Stomach smooth muscle (tissue), 2 donors: ENCODE measurements around the gene DOCK3.
"Not testable (repeated sequence)": the region's sequence is repeated elsewhere in the genome, so short reads cannot be mapped to it uniquely, and the experiment has no call there.

ENCODE experiments used
- H3K27ac ChIP-seq: one replicate; pipeline ENCODE4 v1.7.0; 2013; ENCODE audit warnings: mild to moderate bottlenecking, low read length, inconsistent platforms
- H3K27me3 ChIP-seq, 2 donors: one replicate each; pipeline ENCODE4 v1.7.0; 2013; ENCODE audit warnings: low read length in 2 of 2; ENCODE audit not compliant: insufficient read depth in 2 of 2, control insufficient read depth in 1 of 2
- H3K36me3 ChIP-seq, 2 donors: one replicate each; pipeline ENCODE4 v1.7.0; 2013; ENCODE audit warnings: low read length in 2 of 2; ENCODE audit not compliant: control insufficient read depth in 2 of 2, insufficient read depth in 2 of 2
- H3K4me1 ChIP-seq: one replicate; pipeline ENCODE4 v1.7.0; 2013; ENCODE audit warnings: low read length; ENCODE audit not compliant: control insufficient read depth, insufficient read depth
- H3K4me3 ChIP-seq, 2 donors: one replicate each; pipeline ENCODE4 v1.7.0; 2013; ENCODE audit warnings: low read length in 2 of 2
- H3K9ac ChIP-seq, 2 donors: one replicate each; pipeline ENCODE4 v1.7.0; 2013; ENCODE audit warnings: low read length in 2 of 2, mild to moderate bottlenecking in 1 of 2
- H3K9me3 ChIP-seq, 2 donors: one replicate each; pipeline ENCODE4 v1.7.0; 2013; ENCODE audit warnings: low read length in 2 of 2; ENCODE audit not compliant: control insufficient read depth in 2 of 2
- donor health status: healthy.
- donor health status: Pancreatic carcinoma.

Gene DOCK3

DNA sequence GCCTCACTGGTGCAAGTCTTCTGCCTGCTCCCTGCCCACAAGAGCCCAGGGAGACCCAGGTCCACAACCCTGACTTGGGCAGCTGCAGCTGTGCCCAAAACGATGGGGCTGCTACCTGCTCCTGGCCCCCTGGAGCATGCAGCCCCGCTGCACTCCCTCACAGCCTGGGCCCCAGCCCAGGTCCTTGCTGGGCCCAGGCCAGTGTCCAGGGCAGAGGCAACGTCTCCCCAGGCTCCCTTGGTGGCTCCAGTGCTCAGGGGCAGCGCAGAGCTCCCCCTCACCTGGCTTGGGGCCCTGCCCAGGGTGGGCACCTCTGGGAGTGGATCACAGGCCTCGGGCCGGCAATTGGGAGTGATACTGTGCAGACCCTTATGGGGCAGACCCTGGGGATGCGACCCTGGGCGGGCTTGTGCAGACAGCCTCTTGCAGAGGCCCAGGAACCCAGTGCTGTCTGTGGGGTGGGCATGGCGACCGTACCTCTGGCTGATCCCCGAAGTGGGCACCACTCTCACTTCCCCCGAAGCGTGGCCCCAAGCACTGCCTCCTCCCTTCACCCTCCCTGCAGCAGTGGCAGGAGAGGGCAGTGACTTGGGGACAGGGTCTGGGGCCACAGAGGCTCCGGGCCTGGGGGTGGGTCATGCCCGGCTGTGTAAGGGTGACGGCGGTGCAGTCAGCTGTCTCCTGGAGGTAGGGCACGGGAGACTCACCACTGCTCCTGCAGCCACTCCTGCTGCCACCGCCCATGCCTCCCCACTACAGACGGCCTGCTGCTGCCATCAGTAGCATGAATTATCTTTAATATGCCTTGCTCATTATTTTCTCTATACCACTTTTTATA is 255.9 kb downstream of the DOCK3 start:
- no peaks in the 10 kb centered on the region for H3K27me3 ChIP-seq
- no peak overlapping the region for H3K4me3 ChIP-seq
- H3K36me3 ChIP-seq, result no peaks in the 10 kb centered on the region
- no peaks in the 10 kb centered on the region for H3K9me3 ChIP-seq
- no peak overlapping the region for H3K9ac ChIP-seq
- no peak overlapping the region for H3K27ac ChIP-seq
- H3K4me1 ChIP-seq, result no peaks in the 10 kb centered on the region

DNA sequence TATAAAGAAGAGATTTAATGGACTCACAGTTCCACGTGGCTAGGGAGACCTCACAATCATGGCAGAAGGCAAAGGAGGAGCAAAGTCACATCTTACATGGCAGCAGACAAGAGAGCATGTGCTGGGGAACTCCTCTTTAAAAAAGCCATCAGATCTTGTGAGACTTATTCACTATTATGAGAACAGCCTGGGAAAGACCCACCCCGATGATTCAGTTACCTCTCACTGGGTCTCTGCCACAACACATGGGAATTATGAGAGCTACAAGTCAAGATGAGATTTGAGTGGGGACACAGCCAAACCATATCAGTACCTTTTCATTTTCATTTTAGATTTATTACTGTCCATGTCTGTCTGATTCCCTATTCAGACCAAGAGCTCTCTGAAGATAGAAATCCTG is 258.2 kb downstream of the DOCK3 start:
- H3K36me3 ChIP-seq, H3K4me3 ChIP-seq, H3K27me3 ChIP-seq, H3K9ac ChIP-seq, H3K4me1 ChIP-seq, H3K9me3 ChIP-seq, H3K27ac ChIP-seq: not testable (repeated sequence)

DNA sequence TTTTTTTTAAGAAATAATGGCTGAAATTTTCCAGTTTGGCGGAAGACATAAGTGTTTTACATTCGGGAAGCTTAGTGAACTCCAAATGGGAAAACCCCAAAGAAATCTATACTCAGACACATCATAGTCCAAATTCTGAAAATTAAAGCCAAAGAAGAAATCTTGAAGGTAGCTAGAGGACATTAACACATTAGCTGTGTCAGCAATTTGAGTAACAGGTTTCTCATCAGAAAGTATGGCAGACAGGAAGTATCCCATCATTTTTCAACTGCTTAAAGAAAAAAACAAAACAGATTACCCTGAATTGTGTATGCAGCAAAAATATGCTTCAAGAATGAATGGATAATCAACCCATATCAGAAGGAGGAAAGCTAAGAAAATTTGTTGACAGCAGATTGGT is 261.7 kb downstream of the DOCK3 start:
- no peaks in the 10 kb centered on the region for H3K4me1 ChIP-seq
- H3K9me3 ChIP-seq, result no peaks in the 10 kb centered on the region
- no peak overlapping the region for H3K9ac ChIP-seq
- H3K36me3 ChIP-seq, result no peaks in the 10 kb centered on the region
- no peaks in the 10 kb centered on the region for H3K27me3 ChIP-seq
- H3K27ac ChIP-seq, result no peak overlapping the region
- no peak overlapping the region for H3K4me3 ChIP-seq

DNA sequence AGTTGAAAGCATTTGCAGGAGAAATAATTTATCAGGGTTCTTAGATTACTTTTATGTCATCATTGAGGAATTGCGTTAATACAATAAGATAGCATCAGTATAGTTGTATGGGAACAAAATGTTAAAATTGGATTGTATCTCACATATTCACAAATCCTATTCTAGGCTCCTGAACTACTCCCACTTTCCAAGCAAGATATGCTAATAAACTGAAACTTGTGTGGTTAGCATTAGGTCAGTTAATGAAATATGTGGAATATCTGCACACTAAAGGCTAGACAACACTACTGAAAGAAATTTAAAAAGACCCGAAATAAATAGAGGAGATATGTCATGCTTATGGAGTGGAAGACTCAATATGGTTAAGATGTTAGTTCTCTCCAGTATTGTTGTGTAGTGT is 272.7 kb downstream of the DOCK3 start:
- no peak overlapping the region for H3K4me3 ChIP-seq
- H3K4me1 ChIP-seq, result no peaks in the 10 kb centered on the region
- no peaks in the 10 kb centered on the region for H3K9me3 ChIP-seq
- no peaks in the 10 kb centered on the region for H3K27me3 ChIP-seq
- H3K36me3 ChIP-seq, result no peaks in the 10 kb centered on the region
- no peak overlapping the region for H3K27ac ChIP-seq
- H3K9ac ChIP-seq, result no peak overlapping the region

DNA sequence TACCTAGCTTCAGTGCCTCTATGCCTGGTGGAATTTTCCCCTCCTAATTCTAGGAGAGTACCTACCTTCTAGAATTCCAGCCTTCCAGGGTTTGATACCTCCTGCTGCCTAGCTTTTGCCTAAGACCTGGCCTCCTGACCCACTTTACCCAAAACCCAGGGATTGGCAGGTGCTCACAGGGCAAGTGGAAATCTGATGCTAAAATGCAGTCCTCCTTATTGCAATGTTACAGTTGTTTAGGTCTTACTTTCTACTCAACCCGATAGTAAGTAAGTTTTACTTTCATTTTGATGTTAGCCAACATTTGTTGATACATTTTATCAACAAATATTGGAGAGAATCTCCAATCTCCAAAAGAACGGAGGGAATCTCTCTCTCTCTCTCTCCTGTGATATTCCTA is 275.9 kb downstream of the DOCK3 start:
- no peaks in the 10 kb centered on the region for H3K4me1 ChIP-seq
- peak overlapping the region in 1 of 2 donors; percentile 18 for H3K9ac ChIP-seq
- peak overlapping the region; percentile 47 to 54 for H3K4me3 ChIP-seq
- H3K9me3 ChIP-seq, result no peaks in the 10 kb centered on the region
- H3K27me3 ChIP-seq, result no peaks in the 10 kb centered on the region
- no peaks in the 10 kb centered on the region for H3K36me3 ChIP-seq
- no peak overlapping the region for H3K27ac ChIP-seq

DNA sequence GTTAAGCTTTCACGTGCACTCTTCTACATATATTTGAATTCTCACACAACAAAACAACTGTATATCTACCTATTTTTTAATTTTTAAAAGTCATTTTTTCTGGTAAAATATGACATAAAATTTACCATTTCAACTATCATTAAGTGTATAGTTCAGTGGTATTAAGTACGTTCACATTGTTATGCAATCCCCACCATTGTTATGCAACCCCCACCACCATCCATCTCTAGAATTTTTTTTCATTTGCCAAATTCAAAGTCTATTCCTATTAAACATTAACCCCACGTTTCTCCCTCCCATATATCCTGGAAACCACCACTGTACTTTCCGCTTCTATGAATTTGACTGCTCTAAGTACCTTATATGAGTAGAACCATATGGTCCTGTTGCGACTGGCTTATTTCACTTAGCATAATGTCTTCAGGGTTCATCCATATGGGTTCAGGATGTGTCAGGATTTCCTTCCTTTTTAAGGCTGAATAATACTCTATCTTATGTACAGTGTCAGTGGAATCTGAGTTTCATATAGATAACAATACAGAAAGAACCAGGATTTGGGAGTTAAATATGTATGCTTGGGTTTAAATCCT is 279.2 kb downstream of the DOCK3 start:
- H3K36me3 ChIP-seq, result no peaks in the 10 kb centered on the region
- no peaks in the 10 kb centered on the region for H3K4me1 ChIP-seq
- H3K27ac ChIP-seq, result no peak overlapping the region
- H3K9ac ChIP-seq, result no peak overlapping the region
- H3K9me3 ChIP-seq, result no peaks in the 10 kb centered on the region
- no peak overlapping the region for H3K4me3 ChIP-seq
- no peaks in the 10 kb centered on the region for H3K27me3 ChIP-seq

DNA sequence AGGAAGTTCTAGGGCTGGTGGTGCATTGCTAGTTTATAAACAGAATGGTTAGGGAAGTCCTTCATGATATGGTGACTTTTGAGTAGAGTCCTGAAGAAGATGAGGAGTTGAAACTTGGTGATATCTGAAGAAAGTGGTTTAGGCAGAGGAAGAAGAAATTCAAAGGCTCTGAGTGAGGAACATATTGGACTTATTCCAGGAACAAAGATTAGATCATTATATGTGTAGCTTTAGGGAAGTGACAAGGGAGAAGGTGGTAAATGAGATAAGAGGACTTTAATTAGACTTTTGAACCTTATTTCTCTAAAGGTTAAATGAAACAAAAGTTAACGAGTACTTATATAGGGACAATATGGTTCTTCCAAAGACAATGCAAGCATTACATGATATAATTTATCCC is 286.7 kb downstream of the DOCK3 start:
- Histone ChIP-seq H3K27ac (no peak overlapping the region), H3K4me1 (no peaks in the 10 kb centered on the region), H3K9me3 (no peaks in the 10 kb centered on the region), H3K9ac (no peak overlapping the region), H3K27me3 (no peaks in the 10 kb centered on the region), H3K4me3 (no peak overlapping the region), H3K36me3 (no peaks in the 10 kb centered on the region)

DNA sequence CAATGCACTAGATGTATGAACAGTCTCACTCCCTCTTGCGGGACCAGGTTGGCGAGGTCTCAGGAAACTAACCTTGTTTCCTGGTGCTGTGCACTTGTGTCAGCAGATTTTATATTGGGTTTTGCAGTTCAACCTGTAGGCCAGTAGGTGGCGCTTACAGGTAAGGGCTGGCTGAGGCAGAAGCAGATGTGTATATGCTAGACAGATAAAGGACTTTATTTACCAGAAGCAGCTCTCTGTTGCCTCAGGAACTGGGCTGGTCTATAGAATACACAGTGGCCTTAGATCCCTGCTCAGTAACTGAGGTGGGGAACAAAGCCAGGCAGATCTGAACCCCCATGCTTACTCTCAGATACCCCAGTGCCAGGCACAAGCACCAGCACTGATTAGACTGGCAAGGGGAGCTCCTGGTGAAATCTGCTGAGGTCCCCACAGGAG is 296.8 kb downstream of the DOCK3 start:
- Histone ChIP-seq H3K27me3 (no peaks in the 10 kb centered on the region), H3K4me1 (no peaks in the 10 kb centered on the region), H3K9me3 (no peaks in the 10 kb centered on the region), H3K36me3 (no peaks in the 10 kb centered on the region), H3K4me3 (no peak overlapping the region), H3K27ac (no peak overlapping the region), H3K9ac (no peak overlapping the region)

DNA sequence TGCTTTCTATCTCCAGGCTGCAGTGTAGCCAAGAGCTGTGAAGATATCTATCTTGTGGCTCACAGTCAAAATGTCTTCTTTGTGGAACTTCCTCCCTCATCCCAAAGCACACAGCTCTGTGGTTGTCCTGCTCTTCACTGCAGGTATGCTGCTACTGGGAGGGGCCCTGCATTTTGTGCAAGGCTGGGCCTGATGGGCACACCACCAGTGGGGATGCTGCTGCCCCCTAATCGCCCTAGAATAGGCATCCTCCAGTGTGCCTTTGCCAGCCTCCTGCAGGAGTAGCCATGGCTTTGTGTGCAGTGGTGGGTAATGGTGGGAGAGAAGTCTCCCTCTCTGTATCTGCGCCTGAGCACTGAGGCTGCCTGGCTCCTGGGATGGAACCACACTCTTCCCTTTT is 297.3 kb downstream of the DOCK3 start:
- Histone ChIP-seq H3K9me3 (no peaks in the 10 kb centered on the region), H3K36me3 (no peaks in the 10 kb centered on the region), H3K4me1 (no peaks in the 10 kb centered on the region), H3K4me3 (no peak overlapping the region), H3K9ac (no peak overlapping the region), H3K27me3 (no peaks in the 10 kb centered on the region), H3K27ac (no peak overlapping the region)

DNA sequence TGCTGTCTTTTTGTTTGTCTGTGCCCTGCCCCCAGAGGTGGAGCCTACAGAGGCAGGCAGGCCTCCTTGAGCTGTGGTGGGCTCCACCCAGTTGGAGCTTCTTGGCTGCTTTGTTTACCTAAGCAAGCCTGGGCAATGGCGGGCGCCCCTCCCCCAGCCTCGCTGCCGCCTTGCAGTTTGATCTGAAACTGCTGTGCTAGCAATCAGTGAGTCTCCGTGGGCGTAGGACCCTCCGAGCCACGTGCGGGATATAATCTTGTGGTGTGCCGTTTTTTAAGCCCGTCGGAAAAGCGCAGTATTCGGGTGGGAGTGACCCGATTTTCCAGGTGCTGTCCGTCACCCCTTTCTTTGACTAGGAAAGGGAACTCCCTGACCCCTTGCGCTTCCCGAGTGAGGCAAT is 303.9 kb downstream of the DOCK3 start:
- H3K9ac ChIP-seq, H3K4me1 ChIP-seq, H3K4me3 ChIP-seq, H3K27me3 ChIP-seq, H3K9me3 ChIP-seq, H3K36me3 ChIP-seq, H3K27ac ChIP-seq: not testable (repeated sequence)

DNA sequence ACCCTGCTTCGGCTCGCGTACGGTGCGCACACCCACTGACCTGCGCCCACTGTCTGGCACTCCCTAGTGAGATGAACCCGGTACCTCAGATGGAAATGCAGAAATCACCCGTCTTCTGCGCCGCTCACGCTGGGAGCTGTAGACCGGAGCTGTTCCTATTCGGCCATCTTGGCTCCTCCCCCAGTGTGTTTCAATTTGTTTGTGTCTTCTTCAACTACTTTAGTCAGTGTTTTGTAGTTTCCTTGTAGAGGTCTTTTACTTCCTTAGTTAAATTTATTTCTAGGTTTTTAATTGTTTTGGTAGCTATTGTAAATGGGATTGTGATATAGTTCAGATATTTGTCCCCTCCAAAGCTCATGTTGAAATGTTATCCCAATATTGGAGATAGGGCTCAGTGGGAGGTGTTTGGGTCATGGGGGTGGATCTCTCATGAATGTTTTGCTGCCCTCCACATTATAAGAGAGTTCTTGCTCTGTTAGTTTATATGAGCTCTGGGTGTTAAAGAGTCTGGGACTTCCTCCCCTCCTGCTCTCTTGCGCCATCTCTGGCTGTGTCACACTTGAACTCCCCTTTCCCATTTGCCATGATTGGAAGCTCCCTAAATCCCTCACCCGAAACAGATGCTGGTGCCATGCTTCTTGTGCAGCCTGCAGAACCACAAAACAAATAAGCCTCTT is 304.4 kb downstream of the DOCK3 start:
- Histone ChIP-seq H3K9ac (no peak overlapping the region), H3K36me3 (no peaks in the 10 kb centered on the region), H3K27me3 (no peaks in the 10 kb centered on the region), H3K4me1 (no peaks in the 10 kb centered on the region), H3K4me3 (no peak overlapping the region), H3K27ac (no peak overlapping the region), H3K9me3 (no peaks in the 10 kb centered on the region)
